GM21717 (cell line): ENCODE data around the gene DISP2.
A peak's percentile ranks its signal among the peaks of the same experiment; 100 is the strongest.

Experiments
- ATAC-seq: cut with Tn5 transposase; IDR thresholded peaks from one replicate; pipeline ENCODE4 v1.9.1; 2021; ENCODE audit warnings: mild to moderate bottlenecking, moderate library complexity; ENCODE audit not compliant: unreplicated experiment

DISP2 gene

GRCh38 chr15:40358471-40359353 lies 693 bp downstream of the DISP2 start:
- no peak for ATAC-seq

GRCh38 chr15:40360015-40360414 lies 2.0 kb downstream of the DISP2 start:
- ATAC-seq: no peak

- no peak for ATAC-seq
These were observed 3.6 kb downstream of the DISP2 start for GRCh38 chr15:40361640-40362039.

- no peak for ATAC-seq
These were observed 5.6 kb downstream of the DISP2 start for GRCh38 chr15:40363611-40364010.

- no peak for ATAC-seq
These were observed 6.2 kb downstream of the DISP2 start for GRCh38 chr15:40364251-40364650.

- ATAC-seq: no peak
These were observed 7.0 kb downstream of the DISP2 start for GRCh38 chr15:40365016-40365415.

GRCh38 chr15:40365624-40366456 lies 7.8 kb downstream of the DISP2 start:
- no peak for ATAC-seq

- no peak for ATAC-seq
These were observed 8.7 kb downstream of the DISP2 start for GRCh38 chr15:40366457-40367370.

- no peak for ATAC-seq
These were observed 9.3 kb downstream of the DISP2 start for GRCh38 chr15:40367371-40367685.

- ATAC-seq: peak; percentile 55
These were observed 9.9 kb downstream of the DISP2 start for GRCh38 chr15:40367686-40368611.

- no peak for ATAC-seq
These were observed 10.9 kb downstream of the DISP2 start for GRCh38 chr15:40368719-40369473.

- ATAC-seq: no peak
These were observed 11.5 kb downstream of the DISP2 start for GRCh38 chr15:40369474-40369869.

- no peak for ATAC-seq
These were observed 12.0 kb downstream of the DISP2 start for GRCh38 chr15:40369971-40370370.

GRCh38 chr15:40372981-40373380 lies 15.0 kb downstream of the DISP2 start:
- ATAC-seq: no peak

GRCh38 chr15:40377606-40378005 lies 19.6 kb downstream of the DISP2 start:
- ATAC-seq: no peak

GRCh38 chr15:40379374-40379773 lies 21.4 kb downstream of the DISP2 start:
- no peak for ATAC-seq

- no peak for ATAC-seq
These were observed 21.8 kb downstream of the DISP2 start for GRCh38 chr15:40379853-40380252.

- ATAC-seq: no peak
These were observed 22.6 kb downstream of the DISP2 start for GRCh38 chr15:40380636-40381035.

- no peak for ATAC-seq
These were observed 24.0 kb downstream of the DISP2 start for GRCh38 chr15:40381818-40382529.
